ENCODE data around the gene HMCN1.
A peak's percentile ranks its signal among the peaks of the same experiment; 100 is the strongest.

The HMCN1 gene

DNA sequence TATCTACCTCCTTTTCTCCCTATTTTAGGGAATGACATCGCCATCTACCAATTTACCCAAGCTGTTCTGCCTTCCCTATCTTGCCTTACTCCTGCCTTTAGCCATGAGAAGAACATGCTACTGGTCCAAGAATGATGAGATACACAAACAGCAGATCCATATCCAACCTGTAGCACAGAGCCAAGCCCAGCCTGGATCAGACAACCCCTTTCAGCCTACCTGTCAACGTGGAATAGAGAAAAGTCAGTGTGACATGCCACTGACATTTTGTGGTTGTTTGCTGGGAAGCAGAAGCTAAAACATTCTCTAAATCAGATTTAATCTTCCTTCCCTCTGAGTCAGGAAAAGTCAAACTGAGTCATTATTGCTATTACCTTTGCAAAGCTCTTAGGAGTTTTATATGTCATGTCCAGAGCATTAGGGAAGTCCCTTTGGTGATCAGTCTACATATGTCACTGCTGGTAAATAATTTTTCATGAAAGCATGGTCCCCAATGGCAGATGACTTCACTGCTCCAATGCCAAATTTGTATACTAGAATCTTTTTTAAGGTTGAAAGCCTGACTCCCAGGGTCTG lies 497.8 kb downstream of the HMCN1 start:
- TF ChIP-seq, protein P1, sequence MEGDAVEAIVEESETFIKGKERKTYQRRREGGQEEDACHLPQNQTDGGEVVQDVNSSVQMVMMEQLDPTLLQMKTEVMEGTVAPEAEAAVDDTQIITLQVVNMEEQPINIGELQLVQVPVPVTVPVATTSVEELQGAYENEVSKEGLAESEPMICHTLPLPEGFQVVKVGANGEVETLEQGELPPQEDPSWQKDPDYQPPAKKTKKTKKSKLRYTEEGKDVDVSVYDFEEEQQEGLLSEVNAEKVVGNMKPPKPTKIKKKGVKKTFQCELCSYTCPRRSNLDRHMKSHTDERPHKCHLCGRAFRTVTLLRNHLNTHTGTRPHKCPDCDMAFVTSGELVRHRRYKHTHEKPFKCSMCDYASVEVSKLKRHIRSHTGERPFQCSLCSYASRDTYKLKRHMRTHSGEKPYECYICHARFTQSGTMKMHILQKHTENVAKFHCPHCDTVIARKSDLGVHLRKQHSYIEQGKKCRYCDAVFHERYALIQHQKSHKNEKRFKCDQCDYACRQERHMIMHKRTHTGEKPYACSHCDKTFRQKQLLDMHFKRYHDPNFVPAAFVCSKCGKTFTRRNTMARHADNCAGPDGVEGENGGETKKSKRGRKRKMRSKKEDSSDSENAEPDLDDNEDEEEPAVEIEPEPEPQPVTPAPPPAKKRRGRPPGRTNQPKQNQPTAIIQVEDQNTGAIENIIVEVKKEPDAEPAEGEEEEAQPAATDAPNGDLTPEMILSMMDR (IDR thresholded peaks at IDR 0.05; ENCODE audit: low read depth, low read length, missing control alignments): no peak
- no peak overlapping the region for H3K4me3 ChIP-seq (replicated peaks; ENCODE audit: low read depth, low read length)
- DNase-seq (ENCODE audit: extremely low read depth, low read depth): no peak

DNA sequence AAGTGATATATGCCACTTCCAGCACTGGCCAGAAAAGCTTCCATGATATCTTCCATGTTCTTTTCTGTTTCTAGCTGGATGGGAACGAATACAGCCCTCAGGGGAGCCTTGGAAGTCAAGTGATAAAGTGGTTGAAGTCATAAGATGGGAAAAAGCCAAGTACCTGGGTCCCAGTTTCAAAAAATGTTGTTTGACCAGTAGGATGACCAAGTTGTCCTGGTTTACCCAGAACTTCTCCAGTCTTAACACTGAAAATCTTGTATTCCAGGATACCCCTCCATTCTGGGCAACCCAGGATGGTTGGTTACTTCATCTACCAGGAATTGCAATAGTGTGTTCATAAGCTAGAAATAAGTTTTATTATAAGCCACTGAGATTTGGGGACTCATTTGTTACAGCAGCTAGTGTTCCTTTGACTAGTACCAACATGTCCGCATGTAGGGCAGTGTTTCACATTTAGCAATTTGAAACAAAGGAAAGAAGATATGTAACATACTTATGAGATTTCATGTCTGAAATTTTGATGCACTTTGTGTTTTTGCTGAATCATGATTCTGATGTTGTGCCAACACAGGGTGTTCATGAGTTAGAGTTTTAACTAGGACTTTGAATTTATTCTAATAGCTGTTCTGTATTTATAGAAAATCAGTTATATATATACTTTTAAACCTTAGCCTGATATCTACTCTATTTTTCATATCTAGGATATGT lies 500.9 kb downstream of the HMCN1 start:
- TF ChIP-seq, protein P1 (IDR thresholded peaks at IDR 0.05; ENCODE audit: low read depth, low read length, missing control alignments): no peak
- DNase-seq (ENCODE audit: extremely low read depth, low read depth): no peak
- no peak overlapping the region for H3K4me3 ChIP-seq (replicated peaks; ENCODE audit: low read depth, low read length)

DNA sequence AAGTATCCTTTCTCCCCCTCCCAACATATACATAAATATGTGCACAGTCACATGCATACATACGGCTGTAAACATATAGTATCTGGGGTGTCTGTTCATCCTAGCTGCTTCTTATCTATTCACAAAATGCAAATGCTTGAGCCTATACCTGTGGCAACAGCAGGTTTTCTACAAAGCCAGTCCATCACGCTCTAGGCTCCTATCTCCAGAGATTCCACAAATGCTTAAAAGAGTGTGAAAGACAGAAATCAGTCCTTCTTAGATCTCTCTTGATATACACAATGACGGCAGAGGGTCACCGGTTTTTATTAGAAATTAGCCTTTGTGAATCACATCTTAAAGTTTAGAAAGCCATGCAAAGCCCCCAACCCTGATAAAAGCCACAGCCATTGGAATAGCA lies 501.5 kb downstream of the HMCN1 start:
- no peak for DNase-seq (ENCODE audit: extremely low read depth, low read depth)

DNA sequence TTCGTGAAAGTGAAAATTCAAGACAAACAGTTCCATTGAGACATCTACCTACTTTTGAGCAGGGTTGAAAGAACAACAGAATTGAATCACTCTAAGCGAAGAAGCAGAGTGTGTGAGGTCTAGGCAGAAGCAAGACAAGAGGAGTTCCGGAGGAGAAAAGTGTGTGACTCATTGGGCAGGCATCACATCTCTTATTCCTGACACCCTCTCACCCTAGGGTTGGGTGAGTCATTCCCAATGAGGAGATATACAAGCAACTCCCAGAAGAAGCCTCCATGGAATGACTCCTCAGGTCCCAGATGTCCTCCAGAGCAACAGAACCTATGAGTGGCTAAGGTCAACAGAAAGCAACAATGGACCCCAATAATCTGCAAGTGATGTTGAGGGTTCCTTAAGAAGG lies 502.7 kb downstream of the HMCN1 start:
- H3K4me3 ChIP-seq (replicated peaks; ENCODE audit: low read depth, low read length): no peak overlapping the region
- peak; percentile 82 for DNase-seq (ENCODE audit: extremely low read depth, low read depth)
- TF ChIP-seq, protein P1 (IDR thresholded peaks at IDR 0.05; ENCODE audit: low read depth, low read length, missing control alignments): no peak

More for the DNA sequence above, 501.5 kb downstream of the HMCN1 start:
- TF ChIP-seq, protein P1 (IDR thresholded peaks at IDR 0.05; ENCODE audit: low read depth, low read length, missing control alignments): no peak
- H3K4me3 ChIP-seq (replicated peaks; ENCODE audit: low read depth, low read length): no peak overlapping the region

GRCh38 chr1:186239171-186239570 lies 505.0 kb downstream of the HMCN1 start:
- peak; percentile 15 for DNase-seq (ENCODE audit: extremely low read depth, low read depth)
- H3K4me3 ChIP-seq (replicated peaks; ENCODE audit: low read depth, low read length): no peak overlapping the region
- TF ChIP-seq, protein P1 (IDR thresholded peaks at IDR 0.05; ENCODE audit: low read depth, low read length, missing control alignments): no peak

DNA sequence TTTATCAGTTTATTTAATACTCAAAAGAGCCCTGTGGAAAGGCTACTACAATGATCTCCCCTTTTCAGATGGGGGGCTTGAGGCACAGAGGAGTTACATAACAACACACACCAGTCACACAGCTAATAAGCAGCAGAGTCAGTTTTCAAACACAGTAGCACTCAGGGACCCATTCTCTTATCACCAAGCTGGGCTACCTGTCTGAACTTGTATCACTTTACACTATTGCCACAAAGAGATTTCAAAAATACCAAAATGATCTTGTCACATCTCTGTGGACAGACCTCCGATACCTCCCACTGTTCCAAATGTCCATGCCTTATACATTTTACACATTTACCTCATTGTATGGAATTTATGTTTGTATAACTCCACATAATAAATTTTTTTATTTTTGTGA lies 506.2 kb downstream of the HMCN1 start:
- TF ChIP-seq, protein P1 (IDR thresholded peaks at IDR 0.05; ENCODE audit: low read depth, low read length, missing control alignments): no peak
- no peak for DNase-seq (ENCODE audit: extremely low read depth, low read depth)
- H3K4me3 ChIP-seq (replicated peaks; ENCODE audit: low read depth, low read length): no peak overlapping the region
